Right lobe of liver (tissue), 4 donors: Measurements from ENCODE around the gene TMC6.

ENCODE experiments used
- CTCF ChIP-seq, 4 donors: fragments of 200-600 bp in 3 of 4; fragments of 450-650 bp in 1 of 4; IDR thresholded peaks; one replicate each; pipeline versions ENCODE4 v1.5.1 to v1.8.0; 2016 to 2022; ENCODE audit warnings: antibody characterized with exemption in 4 of 4, mild to moderate bottlenecking in 2 of 4
- POLR2A ChIP-seq: fragments of 450-650 bp; IDR thresholded peaks from one replicate; pipeline ENCODE4 v1.6.1; 2017; ENCODE audit warnings: antibody characterized with exemption, mild to moderate bottlenecking
- donor health status: DM: no; HTN: no; CAD: no.
- donor health status: DM: no; HTN: no; CAD: no.
- donor health status: DM: no; HTN: yes; CAD: no.

GRCh38 chr17:78172249-78173051 is 43.9 kb upstream of the TMC6 start:
- TF ChIP-seq CTCF (IDR thresholded peaks at IDR 0.05) (no peak), POLR2A (no peak)
